Measurements from ENCODE around the gene LRRC3C. TPM values are rescaled to one million over a fixed set of nuclear protein-coding genes. Genes with fewer than 3 reads are reported as not detected.
A peak's percentile ranks its signal among the peaks of the same experiment; 100 is the strongest.

The LRRC3C gene
- total and polyA plus RNA-seq, 12 donors = not detected

GRCh38 chr17:39924691-39925055 lies 2.9 kb upstream of the LRRC3C start:
- Histone ChIP-seq H3K27ac (peak overlapping the region in 1 of 5 donors; percentile 28), H3K36me3 (replicated peaks in 1 of 2) (peaks cover 0 to 29% of the 10 kb centered on the region in 2 donors), H3K4me3 (no peak overlapping the region), H3K9me3 (replicated peaks in 1 of 3) (no peaks in the 10 kb centered on the region), H3K27me3 (no peaks in the 10 kb centered on the region), H3K4me1 (replicated peaks in 1 of 2) (peaks cover 19 to 35% of the 10 kb centered on the region in 2 donors)
- no peak for DNase-seq
- intact Hi-C loops (cut with DNase I) = no loop called here
- TF ChIP-seq, protein P1, sequence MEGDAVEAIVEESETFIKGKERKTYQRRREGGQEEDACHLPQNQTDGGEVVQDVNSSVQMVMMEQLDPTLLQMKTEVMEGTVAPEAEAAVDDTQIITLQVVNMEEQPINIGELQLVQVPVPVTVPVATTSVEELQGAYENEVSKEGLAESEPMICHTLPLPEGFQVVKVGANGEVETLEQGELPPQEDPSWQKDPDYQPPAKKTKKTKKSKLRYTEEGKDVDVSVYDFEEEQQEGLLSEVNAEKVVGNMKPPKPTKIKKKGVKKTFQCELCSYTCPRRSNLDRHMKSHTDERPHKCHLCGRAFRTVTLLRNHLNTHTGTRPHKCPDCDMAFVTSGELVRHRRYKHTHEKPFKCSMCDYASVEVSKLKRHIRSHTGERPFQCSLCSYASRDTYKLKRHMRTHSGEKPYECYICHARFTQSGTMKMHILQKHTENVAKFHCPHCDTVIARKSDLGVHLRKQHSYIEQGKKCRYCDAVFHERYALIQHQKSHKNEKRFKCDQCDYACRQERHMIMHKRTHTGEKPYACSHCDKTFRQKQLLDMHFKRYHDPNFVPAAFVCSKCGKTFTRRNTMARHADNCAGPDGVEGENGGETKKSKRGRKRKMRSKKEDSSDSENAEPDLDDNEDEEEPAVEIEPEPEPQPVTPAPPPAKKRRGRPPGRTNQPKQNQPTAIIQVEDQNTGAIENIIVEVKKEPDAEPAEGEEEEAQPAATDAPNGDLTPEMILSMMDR (IDR thresholded peaks at IDR 0.05) = no peak
- TF ChIP-seq POLR2A (IDR thresholded peaks at IDR 0.05) = no peak
- WGBS, 4 donors = 68 to 96% (median 84%) methylated on average over 3 of the region's 3 CpGs

DNA sequence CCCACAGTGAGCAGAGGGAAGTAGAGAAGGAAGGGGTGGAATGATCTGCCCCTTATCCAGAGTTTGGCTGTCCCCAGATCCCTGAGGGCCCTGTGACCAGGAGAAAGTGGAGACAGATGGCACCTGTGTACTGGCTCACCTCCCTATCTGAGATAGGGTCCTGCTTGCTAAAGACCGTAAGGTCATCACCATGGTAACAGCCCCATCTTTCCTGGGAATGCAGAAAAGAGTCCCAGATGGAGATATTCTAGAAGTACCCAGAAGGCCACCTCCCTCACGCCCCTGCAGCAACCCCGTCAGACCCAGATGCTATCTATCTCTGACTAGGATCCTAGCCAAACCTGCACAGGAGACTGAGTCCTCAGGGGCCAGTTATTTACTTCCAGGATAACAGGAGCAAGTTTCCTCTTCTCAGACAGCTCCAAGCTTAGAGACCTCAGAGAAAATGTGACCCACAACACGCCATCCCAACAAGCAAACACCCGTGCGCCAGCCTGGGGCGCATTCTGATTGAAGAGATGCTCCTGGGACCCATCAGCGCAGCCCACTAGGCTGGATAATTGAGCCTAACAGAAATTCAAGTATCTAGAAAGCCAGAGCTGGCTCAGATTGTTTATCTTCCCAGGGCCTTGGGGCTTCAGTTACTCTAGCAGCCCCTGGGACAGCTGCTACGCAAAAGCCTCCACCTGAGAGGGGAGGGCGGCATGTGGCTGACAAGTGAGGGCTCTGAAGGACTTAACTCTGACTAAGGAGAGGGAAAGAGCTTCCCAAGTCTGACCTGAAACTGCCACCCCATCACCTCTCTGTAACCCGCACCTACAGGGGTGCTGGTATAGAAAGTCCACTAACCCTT lies 2.0 kb upstream of the LRRC3C start:
- 78 to 86% (median 83%) methylated on average over 8 to 11 of the region's 11 CpGs for WGBS, 4 donors
- H3K36me3 ChIP-seq (replicated peaks in 1 of 2) = peaks cover 0 to 29% of the 10 kb centered on the region in 2 donors
- H3K4me3 ChIP-seq = no peak overlapping the region
- no peaks in the 10 kb centered on the region for H3K9me3 ChIP-seq (replicated peaks in 1 of 3)
- intact Hi-C loops (cut with DNase I) = no loop called here
- DNase-seq = no peak
- H3K4me1 ChIP-seq (replicated peaks in 1 of 2) = peaks cover 19 to 38% of the 10 kb centered on the region in 2 donors
- no peaks in the 10 kb centered on the region for H3K27me3 ChIP-seq
- no peak for TF ChIP-seq POLR2A (IDR thresholded peaks at IDR 0.05)
- TF ChIP-seq, protein P1 (IDR thresholded peaks at IDR 0.05) = no peak
- H3K27ac ChIP-seq = no peak overlapping the region

- no peaks in the 10 kb centered on the region for H3K27me3 ChIP-seq
- peak overlapping the region in 1 of 4 donors; percentile 68 for H3K4me3 ChIP-seq
- intact Hi-C loops (cut with DNase I) = no loop called here
- H3K4me1 ChIP-seq (replicated peaks in 1 of 2) = peaks cover 19 to 38% of the 10 kb centered on the region in 2 donors
- H3K36me3 ChIP-seq (replicated peaks in 1 of 2) = peaks cover 0 to 29% of the 10 kb centered on the region in 2 donors
- 31 to 55% (median 43%) methylated on average over 4 of the region's 4 CpGs for WGBS, 4 donors
- no peaks in the 10 kb centered on the region for H3K9me3 ChIP-seq (replicated peaks in 1 of 3)
- no peak overlapping the region for H3K27ac ChIP-seq
- TF ChIP-seq, protein P1 (IDR thresholded peaks at IDR 0.05) = no peak
- TF ChIP-seq POLR2A (IDR thresholded peaks at IDR 0.05) = no peak
- DNase-seq = no peak
Observed at GRCh38 chr17:39926135-39926587, 1.4 kb upstream of the LRRC3C start.

DNA sequence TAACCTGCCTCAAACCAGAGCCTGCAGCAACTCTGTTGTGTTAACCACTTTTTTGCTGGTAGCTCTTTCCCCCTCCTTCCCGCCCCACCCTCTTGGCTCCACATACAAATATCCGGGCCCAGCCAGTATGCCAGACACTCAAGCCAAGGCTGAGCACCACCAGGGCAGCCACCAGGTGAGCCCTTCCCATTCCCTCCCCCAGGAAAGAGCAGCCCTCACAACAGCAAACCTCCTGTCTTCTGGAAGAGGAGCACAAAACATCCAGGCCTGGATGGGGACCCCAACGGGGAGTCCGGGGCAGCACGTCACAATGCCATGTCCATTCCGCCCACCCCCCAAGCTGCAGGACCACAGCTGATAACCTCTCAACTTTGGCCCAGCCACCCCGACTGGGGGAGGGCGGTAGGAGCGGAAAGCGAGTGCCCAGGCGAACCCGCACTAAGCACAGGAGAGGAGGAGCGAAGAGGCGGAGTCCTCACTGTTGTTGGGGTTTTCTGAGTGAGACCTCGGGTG lies 888 bp upstream of the LRRC3C start:
- no peak for TF ChIP-seq POLR2A (IDR thresholded peaks at IDR 0.05)
- TF ChIP-seq, protein P1 (IDR thresholded peaks at IDR 0.05) = no peak
- intact Hi-C loops (cut with DNase I) = no loop called here
- H3K4me3 ChIP-seq = peak overlapping the region in 3 of 4 donors; percentile 21 to 98 (median 68)
- H3K4me1 ChIP-seq (replicated peaks in 1 of 2) = peaks cover 19 to 38% of the 10 kb centered on the region in 2 donors
- peak in 5 of 7 donors; percentile 40 to 65 (median 49) for DNase-seq
- no peaks in the 10 kb centered on the region for H3K9me3 ChIP-seq (replicated peaks in 1 of 3)
- peaks cover 0 to 24% of the 10 kb centered on the region in 2 donors for H3K36me3 ChIP-seq (replicated peaks in 1 of 2)
- H3K27me3 ChIP-seq = no peaks in the 10 kb centered on the region
- 4 to 13% (median 5%) methylated on average over 2 to 15 of the region's 15 CpGs for WGBS, 4 donors
- H3K27ac ChIP-seq = peak overlapping the region in 3 of 5 donors; percentile 80 to 85 (median 85)

Data from adrenal gland (tissue), 12 donors.